GM19452 (cell line): Measurements from ENCODE around the gene PRSS57.

Experiments used
- ATAC-seq: cut with Tn5 transposase; IDR thresholded peaks from one replicate; pipeline ENCODE4 v1.9.1; 2021; ENCODE audit not compliant: unreplicated experiment

The PRSS57 gene

GRCh38 chr19:639253-640160, 55.7 kb downstream of the PRSS57 start, which contains the start of gene FGF22:
Gene FGF22, plus strand, starts transcription at chr19:639879. Its CDS starts 47 bp downstream, at chr19:639926.
- ATAC-seq, result no peak

GRCh38 chr19:638906-639252, 56.4 kb downstream of the PRSS57 start:
- no peak for ATAC-seq
